ENCODE results near the gene TMEM117.

The TMEM117 gene

GRCh38 chr12:43921666-43922337 lies 85.9 kb downstream of the TMEM117 start:
- no peak for DNase-seq

GRCh38 chr12:43930032-43930431 lies 94.2 kb downstream of the TMEM117 start:
- DNase-seq: no peak
- in situ Hi-C loops (cut with HindIII; ENCODE audit: low pct_ligation_motif_present, low pct_unique_long_range_greater_than_20kb, low sequenced_read_pairs): no loop called here

More at GRCh38 chr12:43921666-43922337, 85.9 kb downstream of the TMEM117 start:
- in situ Hi-C loops (cut with HindIII; ENCODE audit: low pct_ligation_motif_present, low pct_unique_long_range_greater_than_20kb, low sequenced_read_pairs): no loop called here

- no peak for DNase-seq
- in situ Hi-C loops (cut with HindIII; ENCODE audit: low pct_ligation_motif_present, low pct_unique_long_range_greater_than_20kb, low sequenced_read_pairs): no loop called here
Observed at GRCh38 chr12:43931187-43931586, 95.3 kb downstream of the TMEM117 start.

GRCh38 chr12:43935581-43935980 lies 99.7 kb downstream of the TMEM117 start:
- in situ Hi-C loops (cut with HindIII; ENCODE audit: low pct_ligation_motif_present, low pct_unique_long_range_greater_than_20kb, low sequenced_read_pairs): no loop called here
- no peak for DNase-seq

- peak; percentile 21 for DNase-seq
Observed at GRCh38 chr12:43937947-43938346, 102.1 kb downstream of the TMEM117 start.

GRCh38 chr12:43942379-43942778 lies 106.5 kb downstream of the TMEM117 start:
- in situ Hi-C loops (cut with HindIII; ENCODE audit: low pct_ligation_motif_present, low pct_unique_long_range_greater_than_20kb, low sequenced_read_pairs): no loop called here
- DNase-seq: no peak

More at GRCh38 chr12:43937947-43938346, 102.1 kb downstream of the TMEM117 start:
- in situ Hi-C loops (cut with HindIII; ENCODE audit: low pct_ligation_motif_present, low pct_unique_long_range_greater_than_20kb, low sequenced_read_pairs): no loop called here

- in situ Hi-C loops (cut with HindIII; ENCODE audit: low pct_ligation_motif_present, low pct_unique_long_range_greater_than_20kb, low sequenced_read_pairs): no loop called here
- no peak for DNase-seq
Observed at GRCh38 chr12:43945983-43946382, 110.1 kb downstream of the TMEM117 start.

GRCh38 chr12:43951286-43951685 lies 115.4 kb downstream of the TMEM117 start:
- in situ Hi-C loops (cut with HindIII; ENCODE audit: low pct_ligation_motif_present, low pct_unique_long_range_greater_than_20kb, low sequenced_read_pairs): no loop called here
- DNase-seq: no peak

GRCh38 chr12:43957732-43958372 lies 122.0 kb downstream of the TMEM117 start:
- in situ Hi-C loops (cut with HindIII; ENCODE audit: low pct_ligation_motif_present, low pct_unique_long_range_greater_than_20kb, low sequenced_read_pairs): no loop called here
- peak; percentile 80 for DNase-seq

- DNase-seq: no peak
- in situ Hi-C loops (cut with HindIII; ENCODE audit: low pct_ligation_motif_present, low pct_unique_long_range_greater_than_20kb, low sequenced_read_pairs): no loop called here
Observed at GRCh38 chr12:43964033-43964432, 128.2 kb downstream of the TMEM117 start.

- in situ Hi-C loops (cut with HindIII; ENCODE audit: low pct_ligation_motif_present, low pct_unique_long_range_greater_than_20kb, low sequenced_read_pairs): no loop called here
- no peak for DNase-seq
Observed at GRCh38 chr12:43964961-43965360, 129.1 kb downstream of the TMEM117 start.

GRCh38 chr12:43965899-43966298 lies 130.0 kb downstream of the TMEM117 start:
- in situ Hi-C loops (cut with HindIII; ENCODE audit: low pct_ligation_motif_present, low pct_unique_long_range_greater_than_20kb, low sequenced_read_pairs): no loop called here
- DNase-seq: no peak

- DNase-seq: no peak
- in situ Hi-C loops (cut with HindIII; ENCODE audit: low pct_ligation_motif_present, low pct_unique_long_range_greater_than_20kb, low sequenced_read_pairs): no loop called here
Observed at GRCh38 chr12:43968736-43969135, 132.9 kb downstream of the TMEM117 start.

- no peak for DNase-seq
- in situ Hi-C loops (cut with HindIII; ENCODE audit: low pct_ligation_motif_present, low pct_unique_long_range_greater_than_20kb, low sequenced_read_pairs): no loop called here
Observed at GRCh38 chr12:43969882-43970281, 134.0 kb downstream of the TMEM117 start.

GRCh38 chr12:43973385-43973784 lies 137.5 kb downstream of the TMEM117 start:
- in situ Hi-C loops (cut with HindIII; ENCODE audit: low pct_ligation_motif_present, low pct_unique_long_range_greater_than_20kb, low sequenced_read_pairs): no loop called here
- no peak for DNase-seq

- in situ Hi-C loops (cut with HindIII; ENCODE audit: low pct_ligation_motif_present, low pct_unique_long_range_greater_than_20kb, low sequenced_read_pairs): no loop called here
- DNase-seq: no peak
Observed at GRCh38 chr12:43973993-43974392, 138.1 kb downstream of the TMEM117 start.

- DNase-seq: no peak
- in situ Hi-C loops (cut with HindIII; ENCODE audit: low pct_ligation_motif_present, low pct_unique_long_range_greater_than_20kb, low sequenced_read_pairs): no loop called here
Observed at GRCh38 chr12:43976027-43976426, 140.1 kb downstream of the TMEM117 start.

- in situ Hi-C loops (cut with HindIII; ENCODE audit: low pct_ligation_motif_present, low pct_unique_long_range_greater_than_20kb, low sequenced_read_pairs): no loop called here
- no peak for DNase-seq
Observed at GRCh38 chr12:43978556-43978955, 142.7 kb downstream of the TMEM117 start.

GRCh38 chr12:43979450-43979849 lies 143.6 kb downstream of the TMEM117 start:
- in situ Hi-C loops (cut with HindIII; ENCODE audit: low pct_ligation_motif_present, low pct_unique_long_range_greater_than_20kb, low sequenced_read_pairs): no loop called here
- no peak for DNase-seq

GRCh38 chr12:43980627-43981191 lies 144.8 kb downstream of the TMEM117 start:
- in situ Hi-C loops (cut with HindIII; ENCODE audit: low pct_ligation_motif_present, low pct_unique_long_range_greater_than_20kb, low sequenced_read_pairs): no loop called here
- DNase-seq: no peak
